ENCODE data around the gene SYK. TPM values are rescaled to one million over a fixed set of nuclear protein-coding genes. Genes with fewer than 3 reads are reported as not detected.

The SYK gene
- total and polyA plus RNA-seq, 2 experiments from 2014 or later = not detected

GRCh38 chr9:90946982-90947381 lies 145.4 kb downstream of the SYK start:
- Histone ChIP-seq H3K27ac (no peak overlapping the region), H3K9me3 (ENCODE audit: low read depth) (no peaks in the 10 kb centered on the region), H3K4me3 (no peak overlapping the region), H3K27me3 (no peaks in the 10 kb centered on the region), H3K4me1 (ENCODE audit: low read depth) (no peaks in the 10 kb centered on the region), H3K36me3 (no peaks in the 10 kb centered on the region)
- TF ChIP-seq CTCF (IDR thresholded peaks at IDR 0.05; ENCODE audit: low read depth, low read length) = no peak
- DNase-seq (ENCODE audit: low read depth in 1 of 2, low spot score in 1 of 2) = no peak

Other genes starting within 250 kb of the SYK start
- gene DIRAS2, start 159.0 kb upstream of the SYK start, total RNA-seq = 0.07 and 1.2 TPM in 2 replicates
- gene DIRAS2, start 159.0 kb upstream of the SYK start, polyA plus RNA-seq = 0.16 TPM in 1 of 2 replicates, not detected in the other